Colon (tissue), 2 donors: ENCODE data around the gene PDSS1.
"Not testable (repeated sequence)": the region's sequence is repeated elsewhere in the genome, so short reads cannot be mapped to it uniquely, and the experiment has no call there.

ENCODE experiments used
- FAIRE-seq: peaks from 2 replicates; lab custom pipeline; 2012; peaks lifted over from hg19 to GRCh38; lab: Jason Lieb, UNC
- donor health status: control.
- donor health status: control.

PDSS1 gene

DNA sequence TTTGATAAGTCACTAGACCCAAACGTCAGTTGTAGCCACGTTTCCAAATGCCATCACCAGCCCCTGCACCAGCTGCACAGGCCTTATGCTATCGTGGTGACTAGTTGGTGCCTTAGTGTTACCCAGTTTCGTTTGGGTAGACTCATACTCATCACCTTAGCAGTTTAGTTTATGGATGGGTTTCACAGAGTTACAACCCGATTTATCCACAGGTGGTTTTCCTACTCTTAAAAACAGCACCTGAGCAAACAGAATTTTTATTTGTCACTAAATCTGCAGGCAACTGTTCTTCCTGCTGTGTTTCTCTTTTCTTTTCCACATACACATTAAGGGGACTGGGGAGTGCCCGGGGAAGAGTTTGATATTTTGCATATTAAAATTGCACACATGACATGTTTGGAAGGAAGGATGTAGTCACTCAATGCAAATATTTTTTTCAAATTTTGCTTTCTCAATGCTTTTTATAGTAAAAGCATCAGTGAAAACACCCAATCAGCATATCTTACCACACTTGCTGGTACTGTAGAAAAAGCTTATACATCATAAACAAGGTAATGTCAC is 41.6 kb downstream of the PDSS1 start:
- no peak for FAIRE-seq

- no peak for FAIRE-seq
Observed at GRCh38 chr10:26741368-26741767, 43.9 kb downstream of the PDSS1 start.

GRCh38 chr10:26743091-26743490 is 45.6 kb downstream of the PDSS1 start:
- no peak for FAIRE-seq

- no peak for FAIRE-seq
Observed at GRCh38 chr10:26743841-26744240, 46.3 kb downstream of the PDSS1 start.

DNA sequence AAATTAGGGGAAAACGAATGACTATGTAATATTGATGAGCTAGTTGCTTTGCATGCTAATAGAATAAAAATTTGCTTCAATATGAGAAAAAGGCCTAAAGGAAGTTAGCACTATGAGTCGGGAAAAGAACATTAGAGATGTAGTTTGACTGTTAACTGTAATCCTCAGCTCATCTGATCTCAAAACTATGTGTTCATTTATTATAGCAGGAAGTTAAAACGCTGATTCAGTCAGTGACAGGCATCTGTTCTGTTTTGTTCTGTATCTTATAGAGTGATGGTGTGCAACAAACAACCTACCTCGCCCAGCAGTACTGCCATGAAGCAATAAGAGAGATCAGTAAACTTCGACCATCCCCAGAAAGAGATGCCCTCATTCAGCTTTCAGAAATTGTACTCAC is 48.6 kb downstream of the PDSS1 start:
- FAIRE-seq, result no peak

- FAIRE-seq, result no peak
Observed at GRCh38 chr10:26755443-26755903, 58.0 kb downstream of the PDSS1 start.

GRCh38 chr10:26759008-26759407 is 61.5 kb downstream of the PDSS1 start:
- FAIRE-seq, result no peak

DNA sequence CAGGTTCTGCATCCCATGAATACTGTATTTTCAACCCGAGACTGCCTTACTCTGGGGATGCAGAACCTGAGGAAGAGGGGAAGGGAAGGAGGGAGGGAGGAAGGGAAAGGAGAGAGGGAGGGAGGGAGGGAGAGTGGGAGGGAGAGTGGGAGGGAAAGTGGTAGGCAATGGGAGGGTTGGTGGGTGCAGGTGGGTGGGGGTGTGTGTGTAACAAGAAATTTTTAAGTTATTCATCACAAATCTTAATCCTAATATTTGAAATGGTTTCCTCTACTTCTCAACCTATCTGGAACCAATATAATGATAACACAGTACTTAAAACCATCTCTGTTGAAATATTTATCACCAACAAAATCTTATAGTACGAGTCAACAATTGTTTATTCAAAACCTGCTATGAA is 68.0 kb downstream of the PDSS1 start:
- FAIRE-seq, result no peak

DNA sequence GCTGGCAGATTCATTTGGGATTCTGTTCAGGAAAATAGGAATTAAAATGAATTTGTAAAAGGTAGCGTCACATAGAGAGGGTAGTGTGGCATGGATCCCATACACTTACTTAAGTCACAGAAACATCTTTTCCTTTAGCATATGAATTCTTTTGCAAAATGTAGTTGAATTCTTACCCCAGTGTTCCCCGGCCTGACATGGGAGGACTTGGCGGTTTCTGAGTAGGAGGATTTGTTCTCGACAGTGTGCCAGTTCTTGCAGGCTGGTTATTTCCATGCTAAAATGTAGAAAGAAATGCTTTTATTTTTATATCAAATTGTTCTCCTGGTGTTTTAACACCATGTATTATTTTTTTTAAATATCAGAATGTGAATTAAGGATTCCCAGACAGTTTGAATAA is 72.6 kb downstream of the PDSS1 start:
- FAIRE-seq, result no peak

DNA sequence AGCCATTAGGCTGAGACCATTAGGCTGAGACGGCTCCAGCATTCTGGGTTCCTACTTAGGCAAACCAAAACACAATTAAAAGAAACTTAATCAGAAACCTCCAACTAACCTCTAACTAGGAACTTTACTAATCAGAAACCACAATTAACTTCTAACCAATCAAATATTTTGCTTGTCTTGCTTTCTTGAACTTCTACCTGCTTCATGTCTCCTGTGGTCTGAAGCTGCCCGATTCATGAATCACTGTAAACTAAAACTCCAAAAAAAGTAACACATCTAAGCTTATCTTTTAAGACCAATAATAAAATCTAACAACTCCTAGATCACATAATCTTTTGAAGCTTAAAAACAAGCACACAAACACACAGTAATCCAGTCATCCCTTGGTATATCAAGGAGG is 76.1 kb downstream of the PDSS1 start:
- no peak for FAIRE-seq

DNA sequence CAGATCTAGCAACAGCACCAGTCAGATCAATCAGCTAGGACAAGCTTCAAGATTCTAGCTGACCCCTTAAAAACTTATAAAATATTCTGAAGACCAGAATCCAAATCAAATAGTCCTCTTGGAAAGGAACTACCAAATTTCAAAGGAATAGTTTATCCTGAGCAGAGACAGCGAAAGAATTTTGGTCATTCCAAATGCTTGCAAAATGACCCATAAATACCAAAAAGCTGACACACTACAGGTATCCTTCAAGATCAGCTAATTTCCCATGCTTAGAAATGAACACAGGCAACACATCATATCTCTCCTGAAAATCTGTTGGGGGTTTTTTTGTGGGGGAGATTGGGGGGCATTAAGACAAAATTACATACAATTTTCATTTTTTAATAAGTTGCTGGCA is 78.8 kb downstream of the PDSS1 start:
- FAIRE-seq, result no peak

DNA sequence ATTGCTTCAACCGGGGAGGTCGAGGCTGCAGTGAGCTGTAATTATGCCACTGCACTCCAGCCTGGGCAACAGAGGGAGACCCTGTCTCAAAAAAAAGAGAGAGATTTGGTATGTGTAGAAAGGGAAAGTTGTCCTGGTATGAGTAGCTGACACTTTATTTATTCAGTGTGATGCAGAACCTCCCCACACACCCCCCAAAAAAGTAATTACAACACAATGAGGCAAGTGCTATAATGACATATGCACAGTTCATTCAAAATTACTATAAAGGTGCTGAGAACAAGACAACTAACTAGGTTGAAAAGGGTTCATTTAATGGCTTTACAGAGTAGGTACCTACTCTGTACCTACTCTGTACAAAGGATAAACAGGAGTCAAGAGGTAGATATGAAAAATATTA is 80.2 kb downstream of the PDSS1 start:
- no peak for FAIRE-seq

DNA sequence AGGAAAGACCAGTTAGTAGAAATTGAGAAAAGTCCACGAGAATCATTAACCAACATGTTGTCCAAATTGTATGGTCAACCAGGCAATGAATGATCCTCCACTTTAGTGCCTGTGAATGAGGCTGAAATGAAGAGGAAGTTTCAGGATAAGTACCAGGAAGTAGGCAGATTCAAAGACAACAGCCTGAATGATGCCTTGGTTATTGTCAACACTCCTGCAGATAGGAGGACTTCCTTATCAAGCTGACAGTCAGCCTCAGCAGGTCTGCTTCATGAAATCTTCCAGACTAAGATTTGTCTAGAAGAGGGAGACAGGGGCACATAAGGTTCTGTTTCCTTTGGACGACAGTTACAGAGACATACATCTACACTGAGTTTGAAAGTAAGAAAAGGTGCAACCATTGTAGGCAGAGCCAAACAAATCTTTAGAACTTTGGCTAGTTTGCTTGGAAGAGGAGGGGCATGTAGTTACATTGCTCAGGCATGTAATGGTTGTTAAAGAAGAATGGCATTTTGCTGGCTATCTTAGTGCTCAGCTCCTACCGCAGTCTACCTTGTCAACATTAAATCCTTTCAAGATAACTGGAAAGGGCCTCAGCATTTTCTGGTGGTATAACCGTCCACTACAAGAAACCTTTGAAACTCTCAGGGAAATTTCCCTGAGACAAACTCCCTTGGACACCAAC is 81.8 kb downstream of the PDSS1 start:
- FAIRE-seq, result no peak

DNA sequence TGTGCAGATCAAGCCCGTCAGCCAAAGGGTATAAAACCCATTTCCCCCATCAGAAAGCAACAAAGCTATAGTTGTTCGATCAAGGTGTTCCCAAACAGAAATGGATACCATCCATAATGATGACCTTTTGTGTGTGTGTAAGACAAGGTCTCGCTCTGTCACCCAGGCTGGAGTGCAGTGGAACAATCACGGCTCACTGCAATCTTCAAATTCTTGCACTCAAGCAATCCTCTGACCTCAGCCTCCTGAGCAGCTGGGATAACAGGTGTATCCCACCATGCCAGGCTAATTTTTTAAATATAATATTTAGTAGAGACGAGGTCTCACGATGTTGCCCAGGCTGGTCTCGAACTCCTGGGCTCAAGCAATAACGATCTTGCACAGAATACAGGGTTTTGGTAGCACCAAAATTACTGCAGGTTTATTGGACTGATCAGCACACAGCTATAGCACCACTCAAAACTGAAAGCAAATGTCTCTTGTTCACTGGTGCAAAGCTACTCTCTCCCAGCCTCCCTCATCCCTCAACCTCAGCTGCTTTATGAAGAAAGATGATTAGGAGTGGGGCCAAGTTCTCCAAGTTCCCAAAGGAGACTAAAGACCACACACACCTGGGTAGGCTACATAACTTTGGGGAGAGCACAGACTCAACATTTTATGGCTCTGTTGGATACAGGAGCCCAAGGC is 82.7 kb downstream of the PDSS1 start:
- FAIRE-seq, result no peak

DNA sequence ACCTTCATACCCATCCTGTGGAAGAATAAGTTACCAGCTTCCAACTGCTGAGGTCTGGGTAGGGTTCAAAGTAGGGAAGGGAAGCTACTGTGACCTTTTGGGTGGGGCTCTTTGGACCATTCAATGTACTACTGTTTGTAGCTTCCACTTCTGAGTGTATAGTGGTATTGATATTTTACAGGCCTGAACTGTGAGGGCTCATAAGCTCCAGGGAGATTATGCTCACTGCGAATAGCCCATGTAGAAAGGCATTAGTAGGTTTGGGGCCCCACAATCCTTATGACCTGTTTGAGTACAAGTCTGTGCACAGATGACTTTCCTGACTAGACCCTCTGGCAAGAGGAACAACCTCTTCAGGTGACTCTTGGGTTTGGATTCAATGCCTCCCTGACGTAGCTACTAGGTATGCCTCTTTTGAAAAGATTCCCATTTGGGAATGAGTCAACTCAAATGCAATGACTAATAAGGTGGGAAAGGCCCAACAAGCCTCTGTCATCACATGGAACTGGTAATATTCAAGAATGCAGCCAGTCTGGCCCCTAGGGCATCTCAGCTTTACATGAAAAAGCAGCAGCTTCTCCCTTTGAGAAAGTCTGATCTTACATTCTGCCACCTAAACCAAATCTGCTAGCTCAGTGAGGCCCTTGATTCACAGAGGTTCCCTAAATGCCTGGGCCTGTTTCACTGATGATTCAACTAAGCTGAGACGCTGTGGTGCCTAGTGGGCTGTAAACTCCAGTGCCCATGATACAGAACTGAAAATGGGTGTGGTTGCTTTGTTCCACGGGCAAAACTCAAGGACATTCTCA is 83.5 kb downstream of the PDSS1 start:
- no peak for FAIRE-seq

- FAIRE-seq, result no peak
Observed at GRCh38 chr10:26781797-26782196, 84.3 kb downstream of the PDSS1 start.

- no peak for FAIRE-seq
Observed at GRCh38 chr10:26787362-26787761, 89.9 kb downstream of the PDSS1 start.

DNA sequence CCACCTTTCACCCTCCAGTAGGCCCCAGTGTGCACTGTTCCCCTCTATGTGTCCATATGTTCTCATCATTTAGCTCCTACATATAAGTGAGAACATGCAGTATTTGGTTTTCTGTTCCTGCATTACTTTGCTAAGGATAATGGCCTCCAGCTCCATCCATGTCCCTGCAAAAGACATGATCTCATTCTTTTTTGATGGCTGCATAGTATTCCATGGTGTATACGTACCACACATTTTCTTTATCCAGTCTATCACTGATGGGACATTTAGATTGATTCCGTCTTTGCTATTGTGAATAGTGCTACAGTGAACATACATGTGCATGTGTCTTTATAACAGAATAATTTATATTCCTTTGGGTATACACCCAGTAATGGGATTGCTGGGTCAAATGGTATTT is 92.3 kb downstream of the PDSS1 start:
- FAIRE-seq, result not testable (repeated sequence)

DNA sequence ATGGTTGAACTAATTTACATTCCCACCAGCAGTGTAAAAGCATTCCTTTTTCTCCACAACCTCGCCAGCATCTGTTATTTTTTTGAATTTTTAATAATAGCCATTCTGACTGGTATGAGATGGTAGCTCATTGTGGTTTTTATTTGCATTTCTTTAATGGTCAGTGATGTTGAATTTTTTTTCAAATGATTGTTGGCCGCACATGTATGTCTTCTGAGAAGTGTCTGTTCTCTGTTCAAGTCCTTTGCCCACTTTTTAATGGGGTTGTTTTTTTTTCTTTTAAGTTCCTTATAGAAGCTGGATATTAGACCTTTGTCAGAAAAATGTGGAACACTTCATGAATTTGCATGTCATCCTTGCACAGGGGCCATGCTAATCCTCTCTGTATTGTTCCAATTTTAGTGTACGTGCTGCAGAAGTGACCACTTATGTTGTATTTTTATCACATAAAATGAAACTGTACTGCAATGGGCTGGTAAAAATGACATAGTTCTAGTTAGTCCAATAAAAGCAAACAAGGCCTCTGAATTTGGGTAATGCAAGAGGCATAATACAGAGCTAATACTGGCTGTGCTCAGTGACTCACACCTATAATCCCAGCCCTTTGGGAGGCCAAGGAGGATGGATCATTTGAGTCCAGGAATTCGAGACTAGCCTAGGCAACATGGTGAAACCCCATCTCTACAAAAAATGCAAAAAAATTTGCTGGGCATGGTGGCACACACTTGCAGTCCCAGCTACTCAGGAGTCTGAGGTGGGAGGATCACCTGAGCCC is 92.9 kb downstream of the PDSS1 start:
- no peak for FAIRE-seq

- FAIRE-seq, result no peak
Observed at GRCh38 chr10:26792758-26793495, 95.4 kb downstream of the PDSS1 start.
